ENCODE results near the gene ARL4A. TPM values are rescaled to one million over a fixed set of nuclear protein-coding genes. Genes with fewer than 3 reads are reported as not detected.

The ARL4A gene
- total RNA-seq, 2 experiments from 2014 or later, result 72.5 to 75.9 TPM

- DNase-seq, result no peak
- Histone ChIP-seq H3K4me1 (ENCODE audit: insufficient read depth, low read length) (peaks cover 11% of the 10 kb centered on the region), H3K9me3 (ENCODE audit: control insufficient read depth in 1 of 2, insufficient read depth in 1 of 2, low read length in 2 of 2) (peaks cover 0 to 5% of the 10 kb centered on the region in 2 experiments), H3K36me3 (ENCODE audit: insufficient read depth, low read length) (no peaks in the 10 kb centered on the region), H3K27me3 (ENCODE audit: control insufficient read depth in 1 of 2, insufficient read depth in 2 of 2, low read length in 2 of 2) (no peaks in the 10 kb centered on the region), H3K27ac (ENCODE audit: low read depth in 1 of 2, low read length in 2 of 2) (no peak overlapping the region), H3K4me3 (ENCODE audit: low read length) (no peak overlapping the region)
- peaks cover 27% of the 10 kb centered on the region for H3K4me1 Mint-ChIP-seq (ENCODE audit: low read depth)
- ChIA-PET CTCF (no interaction called here), POLR2A (interaction anchor here (1.2 kb wide), 1 partner anchor 27 kb away, joined by 3 read pairs; the partner anchor contains the start of gene ARL4A)
- TF ChIP-seq CTCF (IDR thresholded peaks at IDR 0.05), result no peak
- no peak for ATAC-seq (ENCODE audit: poor library complexity)
- H3K27ac Mint-ChIP-seq, result no peak overlapping the region
- H3K4me3 Mint-ChIP-seq, result no peak overlapping the region
- no peaks in the 10 kb centered on the region for H3K9me3 Mint-ChIP-seq
- no peaks in the 10 kb centered on the region for H3K36me3 Mint-ChIP-seq (ENCODE audit: low read depth)
- no peaks in the 10 kb centered on the region for H3K27me3 Mint-ChIP-seq
- intact Hi-C loops (cut with DNase I, micrococcal nuclease), result no loop called here
Observed at GRCh38 chr7:12713625-12714378, 26.4 kb downstream of the ARL4A start.

GRCh38 chr7:12714379-12714737 is 26.9 kb downstream of the ARL4A start:
- no peak for TF ChIP-seq CTCF (IDR thresholded peaks at IDR 0.05)
- no peaks in the 10 kb centered on the region for H3K27me3 ChIP-seq (ENCODE audit: control insufficient read depth in 1 of 2, insufficient read depth in 2 of 2, low read length in 2 of 2)
- ChIA-PET CTCF (no interaction called here), POLR2A (interaction anchor here (1.2 kb wide), 1 partner anchor 27 kb away, joined by 3 read pairs; the partner anchor contains the start of gene ARL4A)
- H3K27ac ChIP-seq (ENCODE audit: low read depth in 1 of 2, low read length in 2 of 2), result no peak overlapping the region
- Mint-ChIP-seq H3K27ac (no peak overlapping the region), H3K9me3 (no peaks in the 10 kb centered on the region), H3K27me3 (no peaks in the 10 kb centered on the region), H3K4me3 (no peak overlapping the region), H3K36me3 (ENCODE audit: low read depth) (no peaks in the 10 kb centered on the region), H3K4me1 (ENCODE audit: low read depth) (peaks cover 27% of the 10 kb centered on the region)
- H3K4me1 ChIP-seq (ENCODE audit: insufficient read depth, low read length), result peaks cover 11% of the 10 kb centered on the region
- no peaks in the 10 kb centered on the region for H3K36me3 ChIP-seq (ENCODE audit: insufficient read depth, low read length)
- intact Hi-C loops (cut with DNase I, micrococcal nuclease), result no loop called here
- DNase-seq (no peak), ATAC-seq (ENCODE audit: poor library complexity) (no peak)
- H3K9me3 ChIP-seq (ENCODE audit: control insufficient read depth in 1 of 2, insufficient read depth in 1 of 2, low read length in 2 of 2), result peaks cover 0 to 5% of the 10 kb centered on the region in 2 experiments
- no peak overlapping the region for H3K4me3 ChIP-seq (ENCODE audit: low read length)

- peaks cover 11% of the 10 kb centered on the region for H3K4me1 ChIP-seq (ENCODE audit: insufficient read depth, low read length)
- H3K36me3 Mint-ChIP-seq (ENCODE audit: low read depth), result no peaks in the 10 kb centered on the region
- POLR2A ChIA-PET, result interaction anchor here (1.0 kb wide), 1 partner anchor 29 kb away, joined by 6 read pairs; the partner anchor contains the start of gene ARL4A
Observed at GRCh38 chr7:12715372-12716133, 28.1 kb downstream of the ARL4A start.

More at GRCh38 chr7:12715372-12716133, 28.1 kb downstream of the ARL4A start:
- Histone ChIP-seq H3K27ac (ENCODE audit: low read depth in 1 of 2, low read length in 2 of 2) (no peak overlapping the region), H3K36me3 (ENCODE audit: insufficient read depth, low read length) (no peaks in the 10 kb centered on the region), H3K4me3 (ENCODE audit: low read length) (no peak overlapping the region), H3K9me3 (ENCODE audit: control insufficient read depth in 1 of 2, insufficient read depth in 1 of 2, low read length in 2 of 2) (peaks cover 0 to 5% of the 10 kb centered on the region in 2 experiments), H3K27me3 (ENCODE audit: control insufficient read depth in 1 of 2, insufficient read depth in 2 of 2, low read length in 2 of 2) (no peaks in the 10 kb centered on the region)
- CTCF ChIA-PET, result interaction anchor here (1.8 kb wide), 1 partner anchor 29 kb away, joined by 8 read pairs; no protein-coding TSS in a partner anchor
- no peaks in the 10 kb centered on the region for H3K9me3 Mint-ChIP-seq
- DNase-seq (peak in 6 of 14 experiments; percentile 2 to 40 (median 20)), ATAC-seq (ENCODE audit: poor library complexity) (peak; percentile 46)
- H3K4me1 Mint-ChIP-seq (ENCODE audit: low read depth), result peaks cover 27% of the 10 kb centered on the region
- no peak overlapping the region for H3K4me3 Mint-ChIP-seq
- TF ChIP-seq CTCF (IDR thresholded peaks at IDR 0.05), result no peak
- no peak overlapping the region for H3K27ac Mint-ChIP-seq
- H3K27me3 Mint-ChIP-seq, result no peaks in the 10 kb centered on the region
- intact Hi-C loops (cut with DNase I, micrococcal nuclease), result no loop called here

Data from CD4-positive, alpha-beta T cell (primary cell).